Measurements from ENCODE around the gene OSBPL10. TPM values are rescaled to one million over a fixed set of nuclear protein-coding genes. Genes with fewer than 3 reads are reported as not detected.

The OSBPL10 gene
- total RNA-seq, 1 experiment from 2014 or later, result 172 TPM

DNA sequence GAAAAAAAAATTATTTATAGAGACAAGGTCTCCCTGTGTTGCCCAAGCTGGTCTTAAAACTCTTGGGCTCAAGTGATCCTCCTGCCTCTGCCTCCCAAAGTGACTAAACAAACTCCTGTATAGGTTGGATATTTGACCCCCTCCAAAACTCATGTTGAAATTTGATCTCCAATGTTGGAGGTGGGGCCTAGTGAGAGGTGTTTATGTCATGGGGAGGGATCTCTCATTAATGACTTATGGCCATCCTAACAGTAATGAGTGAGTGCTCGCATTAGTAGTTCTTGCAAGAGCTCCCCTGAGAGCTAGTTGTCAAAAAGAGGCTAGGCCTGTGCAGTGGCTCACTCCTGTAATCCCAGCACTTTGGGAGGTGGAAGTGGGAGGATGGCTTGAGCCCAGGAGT lies 307.1 kb downstream of the OSBPL10 start:
- BruUV-seq (replicated peaks), result no TSS peak
- intact Hi-C loops (cut with micrococcal nuclease), result no loop called here
- H3K4me1 Mint-ChIP-seq (ENCODE audit: insufficient read depth, unreplicated experiment), result peaks cover 21% of the 10 kb centered on the region
- ChIA-PET POLR2A (interaction anchor here (0.6 kb wide), 1 partner anchor 1073 kb away, joined by 3 read pairs; no protein-coding TSS in a partner anchor), CTCF (no interaction called here)
- no peak for TF ChIP-seq CTCF (IDR thresholded peaks at IDR 0.05; ENCODE audit: unreplicated experiment)
- H3K27me3 Mint-ChIP-seq (ENCODE audit: insufficient read depth, unreplicated experiment), result no peaks in the 10 kb centered on the region
- peaks cover 76% of the 10 kb centered on the region for H3K36me3 Mint-ChIP-seq (ENCODE audit: insufficient read depth, unreplicated experiment)
- no peak overlapping the region for H3K4me3 Mint-ChIP-seq (ENCODE audit: unreplicated experiment)
- no peak overlapping the region for H3K27ac Mint-ChIP-seq (ENCODE audit: low read depth, unreplicated experiment)
- H3K9me3 Mint-ChIP-seq (ENCODE audit: unreplicated experiment), result no peaks in the 10 kb centered on the region
- DNase-seq (ENCODE audit: unreplicated experiment), result no peak

GRCh38 chr3:31671976-31672375 lies 309.1 kb downstream of the OSBPL10 start:
- peaks cover 17% of the 10 kb centered on the region for H3K4me1 Mint-ChIP-seq (ENCODE audit: insufficient read depth, unreplicated experiment)
- POLR2A ChIA-PET, result no interaction called here
- intact Hi-C loops (cut with micrococcal nuclease), result no loop called here
- H3K4me3 Mint-ChIP-seq (ENCODE audit: unreplicated experiment), result no peak overlapping the region
- no peak overlapping the region for H3K27ac Mint-ChIP-seq (ENCODE audit: low read depth, unreplicated experiment)
- H3K27me3 Mint-ChIP-seq (ENCODE audit: insufficient read depth, unreplicated experiment), result no peaks in the 10 kb centered on the region
- no TSS peak for BruUV-seq (replicated peaks)
- CTCF ChIA-PET, result interaction anchor here (0.5 kb wide), 1 partner anchor 90 kb away, joined by 3 read pairs; no protein-coding TSS in a partner anchor
- peaks cover 71% of the 10 kb centered on the region for H3K36me3 Mint-ChIP-seq (ENCODE audit: insufficient read depth, unreplicated experiment)
- DNase-seq (ENCODE audit: unreplicated experiment), result no peak
- no peak for TF ChIP-seq CTCF (IDR thresholded peaks at IDR 0.05; ENCODE audit: unreplicated experiment)
- H3K9me3 Mint-ChIP-seq (ENCODE audit: unreplicated experiment), result no peaks in the 10 kb centered on the region

DNA sequence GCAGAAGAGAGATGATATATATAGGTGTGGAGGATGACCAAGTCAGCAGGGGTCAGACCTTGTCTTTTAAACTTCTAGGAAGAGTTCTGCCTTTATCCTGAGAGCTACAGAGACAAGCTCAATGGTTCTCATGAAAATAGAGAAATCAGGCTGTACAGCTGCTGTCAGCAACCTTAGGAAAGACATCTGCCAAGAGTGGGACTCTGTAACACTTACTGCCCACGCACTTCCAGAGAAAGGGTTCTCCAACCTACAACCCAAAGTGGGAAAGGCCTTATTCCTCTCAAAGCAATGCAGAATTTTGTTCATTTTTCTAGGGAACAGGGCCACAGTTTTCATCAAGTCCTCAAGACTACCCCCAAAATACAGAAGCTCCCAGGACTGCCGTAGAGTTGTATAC lies 309.6 kb downstream of the OSBPL10 start:
- no peak for TF ChIP-seq CTCF (IDR thresholded peaks at IDR 0.05; ENCODE audit: unreplicated experiment)
- DNase-seq (ENCODE audit: unreplicated experiment), result no peak
- BruUV-seq (replicated peaks), result no TSS peak
- ChIA-PET CTCF (no interaction called here), POLR2A (no interaction called here)
- no peak overlapping the region for H3K4me3 Mint-ChIP-seq (ENCODE audit: unreplicated experiment)
- H3K4me1 Mint-ChIP-seq (ENCODE audit: insufficient read depth, unreplicated experiment), result peaks cover 17% of the 10 kb centered on the region
- no peaks in the 10 kb centered on the region for H3K27me3 Mint-ChIP-seq (ENCODE audit: insufficient read depth, unreplicated experiment)
- H3K9me3 Mint-ChIP-seq (ENCODE audit: unreplicated experiment), result no peaks in the 10 kb centered on the region
- intact Hi-C loops (cut with micrococcal nuclease), result no loop called here
- H3K27ac Mint-ChIP-seq (ENCODE audit: low read depth, unreplicated experiment), result no peak overlapping the region
- H3K36me3 Mint-ChIP-seq (ENCODE audit: insufficient read depth, unreplicated experiment), result peaks cover 65% of the 10 kb centered on the region

- BruUV-seq (replicated peaks), result no TSS peak
- H3K36me3 Mint-ChIP-seq (ENCODE audit: insufficient read depth, unreplicated experiment), result peaks cover 60% of the 10 kb centered on the region
- intact Hi-C loops (cut with micrococcal nuclease), result no loop called here
- peaks cover 17% of the 10 kb centered on the region for H3K4me1 Mint-ChIP-seq (ENCODE audit: insufficient read depth, unreplicated experiment)
- no peaks in the 10 kb centered on the region for H3K9me3 Mint-ChIP-seq (ENCODE audit: unreplicated experiment)
- CTCF ChIA-PET, result no interaction called here
- peak overlapping the region; percentile 70 for H3K27ac Mint-ChIP-seq (ENCODE audit: low read depth, unreplicated experiment)
- no peaks in the 10 kb centered on the region for H3K27me3 Mint-ChIP-seq (ENCODE audit: insufficient read depth, unreplicated experiment)
- no peak overlapping the region for H3K4me3 Mint-ChIP-seq (ENCODE audit: unreplicated experiment)
- no peak for TF ChIP-seq CTCF (IDR thresholded peaks at IDR 0.05; ENCODE audit: unreplicated experiment)
- no peak for DNase-seq (ENCODE audit: unreplicated experiment)
- POLR2A ChIA-PET, result no interaction called here
Measured at GRCh38 chr3:31670722-31671121, 310.3 kb downstream of the OSBPL10 start.

All from MCF 10A (cell line).